ENCODE data around the gene PIGP.
"Not testable (repeated sequence)": the region's sequence is repeated elsewhere in the genome, so short reads cannot be mapped to it uniquely, and the experiment has no call there.

PIGP gene

GRCh38 chr21:37040212-37040611 lies 32.7 kb downstream of the PIGP start:
- Histone ChIP-seq H3K36me3 (ENCODE audit: control insufficient read depth, insufficient read depth, low read length) (no peaks in the 10 kb centered on the region), H3K27me3 (replicated peaks; ENCODE audit: control insufficient read depth, insufficient read depth, low read length) (no peaks in the 10 kb centered on the region), H3K4me3 (replicated peaks; ENCODE audit: low read depth, low read length) (no peak overlapping the region)
- no peak for TF ChIP-seq CTCF (IDR thresholded peaks at IDR 0.05; ENCODE audit: insufficient read depth, low read length, poor library complexity, severe bottlenecking)
- no peak for DNase-seq (ENCODE audit: extremely low read depth, insufficient read length)

GRCh38 chr21:37039411-37040075 lies 33.3 kb downstream of the PIGP start:
- TF ChIP-seq CTCF (IDR thresholded peaks at IDR 0.05; ENCODE audit: insufficient read depth, low read length, poor library complexity, severe bottlenecking), result no peak
- no peak for DNase-seq (ENCODE audit: extremely low read depth, insufficient read length)
- no peaks in the 10 kb centered on the region for H3K27me3 ChIP-seq (replicated peaks; ENCODE audit: control insufficient read depth, insufficient read depth, low read length)
- no peaks in the 10 kb centered on the region for H3K36me3 ChIP-seq (ENCODE audit: control insufficient read depth, insufficient read depth, low read length)
- H3K4me3 ChIP-seq (replicated peaks; ENCODE audit: low read depth, low read length), result no peak overlapping the region

- DNase-seq (ENCODE audit: extremely low read depth, insufficient read length), result no peak
- Histone ChIP-seq H3K4me3 (replicated peaks; ENCODE audit: low read depth, low read length) (no peak overlapping the region), H3K36me3 (ENCODE audit: control insufficient read depth, insufficient read depth, low read length) (no peaks in the 10 kb centered on the region), H3K27me3 (replicated peaks; ENCODE audit: control insufficient read depth, insufficient read depth, low read length) (no peaks in the 10 kb centered on the region)
- no peak for TF ChIP-seq CTCF (IDR thresholded peaks at IDR 0.05; ENCODE audit: insufficient read depth, low read length, poor library complexity, severe bottlenecking)
Measured at GRCh38 chr21:37036177-37036576, 36.7 kb downstream of the PIGP start.

- H3K4me3 ChIP-seq (replicated peaks; ENCODE audit: low read depth, low read length); H3K27me3 ChIP-seq (replicated peaks; ENCODE audit: control insufficient read depth, insufficient read depth, low read length); H3K36me3 ChIP-seq (ENCODE audit: control insufficient read depth, insufficient read depth, low read length); DNase-seq (ENCODE audit: extremely low read depth, insufficient read length): not testable (repeated sequence)
Measured at GRCh38 chr21:37034394-37034793, 38.5 kb downstream of the PIGP start.

- Histone ChIP-seq H3K27me3 (replicated peaks; ENCODE audit: control insufficient read depth, insufficient read depth, low read length) (no peaks in the 10 kb centered on the region), H3K36me3 (ENCODE audit: control insufficient read depth, insufficient read depth, low read length) (no peaks in the 10 kb centered on the region), H3K4me3 (replicated peaks; ENCODE audit: low read depth, low read length) (no peak overlapping the region)
- no peak for DNase-seq (ENCODE audit: extremely low read depth, insufficient read length)
- TF ChIP-seq CTCF (IDR thresholded peaks at IDR 0.05; ENCODE audit: insufficient read depth, low read length, poor library complexity, severe bottlenecking), result no peak
Measured at GRCh38 chr21:37032877-37033471, 39.9 kb downstream of the PIGP start.

- Histone ChIP-seq H3K27me3 (replicated peaks; ENCODE audit: control insufficient read depth, insufficient read depth, low read length) (no peaks in the 10 kb centered on the region), H3K36me3 (ENCODE audit: control insufficient read depth, insufficient read depth, low read length) (no peaks in the 10 kb centered on the region), H3K4me3 (replicated peaks; ENCODE audit: low read depth, low read length) (no peak overlapping the region)
- no peak for TF ChIP-seq CTCF (IDR thresholded peaks at IDR 0.05; ENCODE audit: insufficient read depth, low read length, poor library complexity, severe bottlenecking)
- no peak for DNase-seq (ENCODE audit: extremely low read depth, insufficient read length)
Measured at GRCh38 chr21:37032293-37032692, 40.6 kb downstream of the PIGP start.

Measured in GM06990 (cell line).